SU-DHL-6 (cell line): ENCODE results near the gene CCNF.

Experiments
- H2AFZ ChIP-seq: fragments of 200-600 bp; sonication (generic); 2 replicates; pipeline ENCODE4 v1.6.1; 2014; ENCODE audit warnings: low read depth, mild to moderate bottlenecking, moderate library complexity, mixed read lengths, antibody characterized with exemption, low read length; ENCODE audit not compliant: severe bottlenecking
- H3F3A ChIP-seq: fragments of 200-600 bp; shearing (Covaris generic); 2 replicates; pipeline ENCODE4 v1.6.0; 2016; ENCODE audit warnings: antibody characterized with exemption, mild to moderate bottlenecking; ENCODE audit not compliant: insufficient read depth
- H3K27ac ChIP-seq: fragments of 200-600 bp; sonication (generic); 2 replicates; pipeline ENCODE4 v1.5.1; 2016; ENCODE audit warnings: low read depth, mild to moderate bottlenecking, low read length, moderate library complexity, mixed read lengths
- H3K27me3 ChIP-seq: fragments of 200-600 bp; sonication (generic), shearing (Covaris generic); 2 replicates; pipeline ENCODE4 v1.6.0; 2014; ENCODE audit warnings: mild to moderate bottlenecking, low read length
- H3K36me3 ChIP-seq: fragments of 200-600 bp; sonication (generic); 2 replicates; pipeline ENCODE4 v1.6.1; 2014; ENCODE audit warnings: mild to moderate bottlenecking, low read length, mixed read lengths
- H3K4me2 ChIP-seq: fragments of 300-600, 200-600 bp; shearing (Covaris generic), sonication (generic); 2 replicates; pipeline ENCODE4 v1.6.0; 2014; ENCODE audit warnings: low read length, low read depth, mild to moderate bottlenecking; ENCODE audit not compliant: poor library complexity, severe bottlenecking
- H3K4me3 ChIP-seq: fragments of 200-600 bp; sonication (generic); 2 replicates; pipeline ENCODE4 v1.5.1; 2014; ENCODE audit warnings: antibody characterized with exemption, low read length, mild to moderate bottlenecking, mixed read lengths; ENCODE audit not compliant: insufficient read depth, poor library complexity, severe bottlenecking
- H3K79me2 ChIP-seq: fragments of 200-600 bp; sonication (generic); 2 replicates; pipeline ENCODE4 v1.6.1; 2014; ENCODE audit warnings: mild to moderate bottlenecking, low read length, moderate library complexity; ENCODE audit not compliant: insufficient read depth
- H3K9ac ChIP-seq: fragments of 200-600 bp; sonication (generic); 2 replicates; pipeline ENCODE4 v1.7.0; 2014; ENCODE audit warnings: mild to moderate bottlenecking, low read length
- H3K9me2 ChIP-seq: fragments of 200-600 bp; sonication (generic); replicated peaks from 2 replicates; pipeline ENCODE4 v1.6.1; 2014; ENCODE audit warnings: low read length; ENCODE audit not compliant: insufficient read depth
- H3K9me3 ChIP-seq: fragments of 200-600 bp; sonication (generic); 2 replicates; pipeline ENCODE4 v1.6.1; 2014; ENCODE audit warnings: low read length, mixed read lengths; ENCODE audit not compliant: insufficient read depth
- H4K20me1 ChIP-seq: fragments of 200-600 bp; sonication (generic); 2 replicates; pipeline ENCODE4 v1.6.1; 2014; ENCODE audit warnings: low read depth, mild to moderate bottlenecking, antibody characterized with exemption, low read length, moderate library complexity, mixed read lengths
- CTCF ChIP-seq: fragments of 200-600 bp; sonication (generic); IDR thresholded peaks from one replicate; pipeline ENCODE4 v1.5.1; 2017; ENCODE audit warnings: antibody characterized with exemption, mild to moderate bottlenecking, low read length, moderate library complexity; ENCODE audit not compliant: insufficient read depth, poor library complexity, severe bottlenecking
- EZH2phosphoT487 ChIP-seq: fragments of 200-600 bp; sonication (generic), shearing (Covaris generic); conservative IDR thresholded peaks from 2 replicates; pipeline ENCODE4 v1.6.1; 2018; ENCODE audit warnings: mild to moderate bottlenecking, antibody characterized with exemption, low read length, moderate library complexity, mixed read lengths

CCNF gene

GRCh38 chr16:2485811-2486507, 56.7 kb downstream of the CCNF start:
- H3F3A ChIP-seq, result no peaks in the 10 kb centered on the region
- no peaks in the 10 kb centered on the region for H3K9me3 ChIP-seq
- no peaks in the 10 kb centered on the region for H3K9me2 ChIP-seq
- H3K4me3 ChIP-seq, result no peak overlapping the region
- no peak for TF ChIP-seq EZH2phosphoT487
- TF ChIP-seq CTCF, result no peak
- no peaks in the 10 kb centered on the region for H3K36me3 ChIP-seq
- H3K4me2 ChIP-seq, result no peak overlapping the region
- H2AFZ ChIP-seq, result no peak overlapping the region
- no peak overlapping the region for H3K9ac ChIP-seq
- no peaks in the 10 kb centered on the region for H4K20me1 ChIP-seq
- no peaks in the 10 kb centered on the region; the same call in 1 of the 2 replicates for H3K79me2 ChIP-seq
- H3K27ac ChIP-seq, result no peak overlapping the region
- H3K27me3 ChIP-seq, result no peaks in the 10 kb centered on the region

DNA sequence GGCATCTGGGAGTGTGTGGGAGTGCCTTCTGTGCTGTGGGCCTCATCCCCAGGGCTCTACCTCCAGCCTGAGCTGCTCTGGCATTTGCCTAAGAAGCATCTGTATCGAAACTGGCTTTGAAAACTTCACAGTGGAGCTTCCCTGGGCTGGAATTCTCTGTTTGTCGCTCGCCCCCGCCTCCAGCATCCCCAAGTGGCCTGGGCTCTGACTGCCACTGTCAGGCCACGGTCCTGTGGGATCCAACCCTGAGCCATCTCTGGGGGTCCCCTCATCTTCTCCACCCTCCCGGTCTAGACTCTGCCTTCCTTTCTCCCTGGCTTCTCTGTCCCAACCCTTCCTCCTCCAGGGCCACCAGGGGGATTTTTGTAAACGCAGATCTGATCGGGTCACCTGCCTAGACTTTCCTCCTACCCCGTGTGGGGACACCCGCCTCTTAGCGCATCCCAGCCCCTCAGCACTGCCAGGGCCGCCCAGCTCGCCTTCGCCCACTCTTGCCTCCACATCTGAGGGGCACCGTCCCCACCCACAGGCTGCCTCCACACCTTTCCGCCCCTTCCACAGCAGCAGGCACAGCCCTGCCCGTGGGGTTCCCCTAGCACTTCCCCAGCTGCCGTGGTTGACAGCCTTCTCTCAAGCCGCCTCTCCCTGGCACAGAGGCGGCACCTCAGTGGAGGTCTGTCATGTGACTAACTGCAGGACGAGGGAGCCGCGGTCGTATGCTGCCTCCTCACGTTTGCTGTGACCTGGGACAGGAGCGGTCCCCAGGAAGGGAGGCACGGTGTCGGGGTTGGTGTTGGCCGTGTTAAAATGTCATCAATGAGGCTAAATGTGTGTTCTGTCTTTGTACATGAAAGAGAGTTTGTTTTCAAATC, 57.6 kb downstream of the CCNF start:
- no peak overlapping the region for H3K4me2 ChIP-seq
- no peak overlapping the region for H2AFZ ChIP-seq
- H3K9me2 ChIP-seq, result no peaks in the 10 kb centered on the region
- H4K20me1 ChIP-seq, result no peaks in the 10 kb centered on the region
- TF ChIP-seq EZH2phosphoT487 (no peak), CTCF (no peak)
- H3K36me3 ChIP-seq, result no peaks in the 10 kb centered on the region
- H3K27ac ChIP-seq, result no peak overlapping the region
- no peaks in the 10 kb centered on the region for H3K27me3 ChIP-seq
- H3K9ac ChIP-seq, result no peak overlapping the region
- H3F3A ChIP-seq, result no peaks in the 10 kb centered on the region
- H3K4me3 ChIP-seq, result no peak overlapping the region
- no peaks in the 10 kb centered on the region; the same call in 1 of the 2 replicates for H3K79me2 ChIP-seq
- H3K9me3 ChIP-seq, result no peaks in the 10 kb centered on the region

DNA sequence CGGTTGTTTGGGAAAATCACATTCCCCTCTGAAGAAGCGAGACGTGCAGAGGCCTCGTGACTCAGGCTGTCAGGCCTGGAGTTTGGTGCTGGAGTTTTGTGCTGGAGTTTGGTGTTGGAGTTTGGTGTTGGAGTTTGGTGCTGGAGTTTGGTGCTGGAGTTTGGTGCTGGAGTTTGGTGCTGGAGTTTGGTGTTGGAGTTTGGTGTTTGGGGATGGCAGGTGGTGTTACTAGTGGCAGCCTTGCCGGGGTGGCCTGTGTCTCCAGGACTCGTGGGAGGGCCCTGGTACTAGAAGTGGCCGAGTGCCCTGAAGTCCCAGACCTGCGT, 58.2 kb downstream of the CCNF start:
- Histone ChIP-seq H3K9me3 (no peaks in the 10 kb centered on the region), H3K79me2 (no peaks in the 10 kb centered on the region; the same call in 1 of the 2 replicates), H4K20me1 (no peaks in the 10 kb centered on the region), H3K9ac (no peak overlapping the region), H3K4me2 (no peak overlapping the region), H2AFZ (no peak overlapping the region), H3K36me3 (no peaks in the 10 kb centered on the region), H3K4me3 (no peak overlapping the region), H3K9me2 (no peaks in the 10 kb centered on the region), H3K27ac (no peak overlapping the region), H3K27me3 (no peaks in the 10 kb centered on the region), H3F3A (no peaks in the 10 kb centered on the region)
- no peak for TF ChIP-seq CTCF
- TF ChIP-seq EZH2phosphoT487, result no peak
